22Rv1 (cell line): ENCODE results near the gene MYO5C.

ENCODE experiments used
- H3K27ac ChIP-seq: fragments of 450-650 bp; 2 replicates; pipeline ENCODE4 v1.5.1; 2017
- ZFX ChIP-seq: fragments of 450-650 bp; IDR thresholded peaks from 2 replicates; pipeline ENCODE4 v1.6.1; 2017; ENCODE audit warnings: antibody characterized with exemption, borderline replicate concordance
- TF ChIP-seq, protein P1 (sequence below): fragments of 450-650 bp; IDR thresholded peaks from 2 replicates; pipeline ENCODE4 v1.5.1; 2017; ENCODE audit warnings: mild to moderate bottlenecking

MYO5C gene

DNA sequence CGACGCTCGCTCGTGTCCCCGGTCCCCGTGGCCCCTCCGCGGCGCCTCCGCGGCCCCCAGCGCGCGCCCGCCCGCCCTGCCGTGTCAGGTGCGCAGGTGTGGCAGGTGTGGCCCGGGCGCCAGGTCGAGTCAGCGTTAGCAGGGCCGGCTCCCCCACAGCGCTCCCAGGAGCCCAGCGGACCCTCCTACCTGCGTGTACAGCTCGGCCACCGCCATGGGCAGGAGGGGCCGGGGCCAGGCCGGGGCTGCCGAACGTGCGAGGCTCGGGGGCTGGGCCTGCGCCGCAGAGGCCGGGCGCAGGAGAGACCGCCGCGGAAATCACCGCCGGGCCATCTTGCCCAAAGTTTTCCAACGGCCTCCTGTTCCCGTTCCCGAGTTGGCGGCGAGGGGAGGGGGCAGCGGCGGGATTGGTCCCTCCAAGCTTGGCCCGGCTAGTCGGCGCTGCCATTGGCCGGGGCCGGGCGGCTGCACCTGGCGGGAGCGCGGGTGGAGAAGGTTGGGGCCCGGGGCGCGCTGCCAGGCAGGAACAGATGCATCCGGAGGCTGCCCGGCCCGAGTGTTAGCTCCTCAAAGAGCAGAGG is at the start of gene MYO5C:
Gene MYO5C (minus strand): TSS at position 384 of the 581 bp plus-strand sequence. CDS start 168 bp downstream, at position 216.
- TF ChIP-seq, protein P1, sequence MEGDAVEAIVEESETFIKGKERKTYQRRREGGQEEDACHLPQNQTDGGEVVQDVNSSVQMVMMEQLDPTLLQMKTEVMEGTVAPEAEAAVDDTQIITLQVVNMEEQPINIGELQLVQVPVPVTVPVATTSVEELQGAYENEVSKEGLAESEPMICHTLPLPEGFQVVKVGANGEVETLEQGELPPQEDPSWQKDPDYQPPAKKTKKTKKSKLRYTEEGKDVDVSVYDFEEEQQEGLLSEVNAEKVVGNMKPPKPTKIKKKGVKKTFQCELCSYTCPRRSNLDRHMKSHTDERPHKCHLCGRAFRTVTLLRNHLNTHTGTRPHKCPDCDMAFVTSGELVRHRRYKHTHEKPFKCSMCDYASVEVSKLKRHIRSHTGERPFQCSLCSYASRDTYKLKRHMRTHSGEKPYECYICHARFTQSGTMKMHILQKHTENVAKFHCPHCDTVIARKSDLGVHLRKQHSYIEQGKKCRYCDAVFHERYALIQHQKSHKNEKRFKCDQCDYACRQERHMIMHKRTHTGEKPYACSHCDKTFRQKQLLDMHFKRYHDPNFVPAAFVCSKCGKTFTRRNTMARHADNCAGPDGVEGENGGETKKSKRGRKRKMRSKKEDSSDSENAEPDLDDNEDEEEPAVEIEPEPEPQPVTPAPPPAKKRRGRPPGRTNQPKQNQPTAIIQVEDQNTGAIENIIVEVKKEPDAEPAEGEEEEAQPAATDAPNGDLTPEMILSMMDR: no peak
- no peak for TF ChIP-seq ZFX
- peak within 1 kb of the TSS; percentile 80 for H3K27ac ChIP-seq

DNA sequence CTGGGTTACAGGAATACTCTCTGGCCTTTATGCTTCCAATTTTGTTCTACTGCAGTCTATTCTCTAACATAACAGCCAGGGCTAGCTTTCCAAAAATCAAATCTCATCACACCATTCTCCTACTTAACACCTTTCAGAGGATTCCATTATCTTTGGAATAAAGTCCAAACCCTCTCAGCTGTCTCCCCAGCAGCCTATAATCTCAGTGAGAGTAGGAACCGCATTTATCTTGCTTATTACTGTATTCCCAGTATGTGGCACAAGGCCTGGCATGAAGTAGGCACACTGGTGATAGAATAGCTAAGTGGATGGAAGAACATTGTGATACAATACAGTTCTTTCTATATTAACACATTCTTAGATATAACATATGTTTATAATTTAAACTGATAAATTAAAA is 49.0 kb upstream of the MYO5C start:
- no peak overlapping the region for H3K27ac ChIP-seq
- TF ChIP-seq ZFX: no peak
- TF ChIP-seq, protein P1: no peak

GRCh38 chr15:52343831-52344230 is 48.2 kb upstream of the MYO5C start:
- no peak for TF ChIP-seq ZFX
- TF ChIP-seq, protein P1: no peak
- no peak overlapping the region for H3K27ac ChIP-seq

- TF ChIP-seq, protein P1: no peak
- TF ChIP-seq ZFX: no peak
- no peak overlapping the region for H3K27ac ChIP-seq
Measured at GRCh38 chr15:52340093-52340492, 44.5 kb upstream of the MYO5C start.

GRCh38 chr15:52338891-52339290 is 43.3 kb upstream of the MYO5C start:
- TF ChIP-seq ZFX: no peak
- TF ChIP-seq, protein P1: no peak
- no peak overlapping the region for H3K27ac ChIP-seq

DNA sequence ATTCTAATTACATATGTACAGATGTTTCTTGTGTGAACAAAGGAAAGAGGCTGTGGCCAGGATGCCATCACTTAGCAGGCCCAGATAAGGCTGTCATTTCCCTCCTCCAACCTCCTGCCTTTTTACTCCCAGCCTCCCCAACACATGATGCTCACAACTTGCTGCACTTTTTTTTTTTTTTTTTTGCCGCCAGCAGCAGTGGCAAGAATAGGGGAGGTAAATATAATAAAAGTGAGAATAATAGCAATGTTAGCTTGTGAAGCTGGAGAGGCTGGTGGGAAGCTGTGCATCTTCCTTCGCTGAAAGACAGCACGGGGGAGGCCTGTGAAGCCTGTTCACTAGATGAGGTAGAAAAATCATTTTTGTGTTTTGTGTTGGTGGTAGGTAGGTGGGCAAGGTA is 42.5 kb upstream of the MYO5C start:
- TF ChIP-seq, protein P1: no peak
- no peak for TF ChIP-seq ZFX
- H3K27ac ChIP-seq: no peak overlapping the region

DNA sequence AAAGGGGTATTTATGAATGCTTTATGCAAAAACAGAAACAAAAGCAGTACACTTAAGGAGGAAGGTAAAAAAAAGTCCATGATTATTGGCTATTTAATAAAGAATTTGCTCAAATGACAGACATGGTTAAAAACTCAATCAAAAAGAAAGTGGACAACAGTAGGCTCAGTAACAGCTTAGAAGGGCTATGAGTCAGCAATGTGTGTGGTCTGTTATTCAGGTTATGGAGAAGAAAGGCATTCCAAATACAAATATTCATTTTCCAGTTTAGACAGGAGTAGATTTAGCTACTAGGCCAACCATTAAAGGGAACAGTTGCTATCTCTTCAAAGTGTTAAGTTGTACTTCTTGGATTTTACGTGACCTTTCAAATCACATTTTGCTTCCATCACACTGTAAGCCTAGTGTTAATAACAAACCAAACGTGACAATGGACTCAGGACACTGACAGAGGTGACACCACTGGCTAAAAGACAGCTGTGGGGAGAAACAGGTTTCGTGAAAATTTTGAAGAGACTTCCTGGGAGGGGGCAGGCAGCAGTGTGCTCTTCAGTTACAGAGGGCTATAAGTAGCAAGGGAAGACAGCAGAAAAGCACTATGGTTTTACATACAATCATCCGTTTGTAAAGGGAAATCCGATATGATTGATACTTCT is 41.7 kb upstream of the MYO5C start:
- no peak overlapping the region for H3K27ac ChIP-seq
- TF ChIP-seq, protein P1: no peak
- no peak for TF ChIP-seq ZFX
